LNCAP (cell line): ENCODE results near the gene OR2V1.

Source experiments
- CTCF ChIP-seq: fragments of 450-650 bp; IDR thresholded peaks from 2 replicates; pipeline ENCODE4 v1.5.1; 2017; ENCODE audit warnings: mild to moderate bottlenecking

The OR2V1 gene

GRCh38 chr5:181136361-181136955 lies 5.5 kb upstream of the OR2V1 start:
- TF ChIP-seq CTCF, result no peak

GRCh38 chr5:181134259-181134658 lies 3.3 kb upstream of the OR2V1 start:
- no peak for TF ChIP-seq CTCF

- TF ChIP-seq CTCF, result no peak
Observed at GRCh38 chr5:181133610-181134231, 2.8 kb upstream of the OR2V1 start.

- TF ChIP-seq CTCF, result no peak
Observed at GRCh38 chr5:181133083-181133482, 2.1 kb upstream of the OR2V1 start.

GRCh38 chr5:181131514-181131913 lies 545 bp upstream of the OR2V1 start:
- no peak for TF ChIP-seq CTCF

- TF ChIP-seq CTCF, result no peak
Observed at GRCh38 chr5:181129601-181130000, 1.4 kb downstream of the OR2V1 start.

GRCh38 chr5:181127907-181128626 lies 2.9 kb downstream of the OR2V1 start:
- TF ChIP-seq CTCF, result no peak
